GM19023 (cell line): Measurements from ENCODE around the gene SLC16A6.
"Not testable (repeated sequence)": the region's sequence is repeated elsewhere in the genome, so short reads cannot be mapped to it uniquely, and the experiment has no call there.

ENCODE experiments used
- ATAC-seq: cut with Tn5 transposase; IDR thresholded peaks from one replicate; pipeline ENCODE4 v1.9.1; 2021; ENCODE audit warnings: mild to moderate bottlenecking, moderate library complexity; ENCODE audit not compliant: unreplicated experiment

SLC16A6 gene

GRCh38 chr17:68291836-68292688 lies 1.1 kb upstream of the SLC16A6 start:
- peak; percentile 62 for ATAC-seq

GRCh38 chr17:68290268-68290954 lies 516 bp downstream of the SLC16A6 start:
- no peak for ATAC-seq

- no peak for ATAC-seq
Measured at GRCh38 chr17:68289936-68290267, 1.0 kb downstream of the SLC16A6 start.

- no peak for ATAC-seq
Measured at GRCh38 chr17:68289473-68289872, 1.5 kb downstream of the SLC16A6 start.

GRCh38 chr17:68288804-68289203 lies 2.1 kb downstream of the SLC16A6 start:
- no peak for ATAC-seq

- ATAC-seq: no peak
Measured at GRCh38 chr17:68288375-68288774, 2.6 kb downstream of the SLC16A6 start.

- ATAC-seq: not testable (repeated sequence)
Measured at GRCh38 chr17:68281965-68282364, 9.0 kb downstream of the SLC16A6 start.

- no peak for ATAC-seq
Measured at GRCh38 chr17:68277807-68278206, 13.1 kb downstream of the SLC16A6 start.

- not testable (repeated sequence) for ATAC-seq
Measured at GRCh38 chr17:68276339-68276738, 14.6 kb downstream of the SLC16A6 start.

GRCh38 chr17:68273722-68274121 lies 17.2 kb downstream of the SLC16A6 start:
- ATAC-seq: no peak

- not testable (repeated sequence) for ATAC-seq
Measured at GRCh38 chr17:68265833-68266232, 25.1 kb downstream of the SLC16A6 start.

GRCh38 chr17:68263101-68263681 lies 27.7 kb downstream of the SLC16A6 start:
- ATAC-seq: not testable (repeated sequence)

- not testable (repeated sequence) for ATAC-seq
Measured at GRCh38 chr17:68262467-68262866, 28.5 kb downstream of the SLC16A6 start.

GRCh38 chr17:68260051-68260762 lies 30.7 kb downstream of the SLC16A6 start:
- ATAC-seq: no peak

- ATAC-seq: not testable (repeated sequence)
Measured at GRCh38 chr17:68259648-68259951, 31.3 kb downstream of the SLC16A6 start.

GRCh38 chr17:68258890-68259647 lies 31.9 kb downstream of the SLC16A6 start:
- peak; percentile 93 for ATAC-seq

GRCh38 chr17:68257934-68258333 lies 33.0 kb downstream of the SLC16A6 start:
- no peak for ATAC-seq

- not testable (repeated sequence) for ATAC-seq
Measured at GRCh38 chr17:68256701-68257100, 34.2 kb downstream of the SLC16A6 start.

- no peak for ATAC-seq
Measured at GRCh38 chr17:68255731-68256538, 35.0 kb downstream of the SLC16A6 start.

- no peak for ATAC-seq
Measured at GRCh38 chr17:68255151-68255550, 35.8 kb downstream of the SLC16A6 start.
